HG03060 (cell line): ENCODE results near the gene IQSEC1.

ENCODE experiments used
- ATAC-seq: cut with Tn5 transposase; IDR thresholded peaks from one replicate; pipeline ENCODE4 v1.9.1; 2021; ENCODE audit warnings: low read depth, moderate number of reproducible peaks; ENCODE audit not compliant: unreplicated experiment

IQSEC1 gene

DNA sequence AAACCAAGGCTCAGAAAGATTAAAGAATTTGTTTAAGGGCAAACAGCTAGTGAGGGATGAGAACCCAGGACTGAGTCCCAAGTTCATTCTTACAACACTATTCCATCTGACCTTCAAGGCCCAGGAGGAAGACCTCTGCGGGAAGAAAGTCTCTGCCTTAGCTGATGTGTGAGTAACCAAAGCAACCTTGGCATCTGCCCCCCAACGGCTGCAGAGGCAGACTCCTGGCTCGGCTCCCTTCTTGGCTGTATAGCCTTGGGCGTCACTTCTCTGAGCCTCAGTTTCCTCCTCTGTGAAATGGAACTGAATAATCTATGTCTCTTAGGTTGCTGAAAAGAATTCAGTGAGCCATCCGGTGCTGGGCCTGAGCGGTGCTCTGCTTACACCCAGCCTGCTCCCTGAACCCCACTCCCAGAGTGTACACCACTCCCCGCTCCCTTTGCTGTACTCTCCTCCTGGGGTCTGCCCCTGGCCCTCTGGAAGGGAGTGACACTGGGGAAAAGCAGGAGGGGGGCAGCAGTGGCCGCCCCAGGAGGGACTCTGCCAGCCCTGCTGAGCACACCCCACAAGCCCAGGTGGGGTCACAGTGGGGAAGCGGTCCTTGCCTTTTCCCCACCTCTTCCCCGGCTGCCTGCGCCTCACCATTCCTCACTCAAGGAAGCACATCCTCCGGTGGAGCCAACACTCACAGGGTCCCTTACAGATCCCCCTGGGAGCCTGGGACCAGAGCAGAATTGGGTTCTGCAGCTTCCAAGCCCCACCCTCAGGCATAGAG lies 97.3 kb downstream of the IQSEC1 start:
- no peak for ATAC-seq

DNA sequence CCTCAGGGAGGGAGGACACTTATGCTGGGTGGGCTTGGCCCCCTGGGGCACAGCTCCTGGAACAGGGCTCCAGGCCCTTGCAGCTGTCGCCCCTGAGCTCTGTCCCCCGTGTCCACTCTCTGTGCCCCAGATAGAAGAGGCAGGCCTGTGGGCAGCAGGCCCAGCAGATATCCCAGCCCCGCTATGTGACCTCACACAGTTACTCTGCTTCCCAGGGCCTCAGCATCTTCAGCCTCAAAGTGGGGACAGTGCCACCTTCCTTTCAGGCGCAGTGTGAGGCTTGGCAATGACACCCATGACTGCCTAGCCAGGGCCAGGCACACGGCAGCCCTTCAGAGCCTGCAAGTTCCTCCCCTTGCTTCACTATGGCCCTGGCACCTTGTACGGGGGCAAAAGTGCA lies 98.4 kb downstream of the IQSEC1 start:
- ATAC-seq, result no peak

DNA sequence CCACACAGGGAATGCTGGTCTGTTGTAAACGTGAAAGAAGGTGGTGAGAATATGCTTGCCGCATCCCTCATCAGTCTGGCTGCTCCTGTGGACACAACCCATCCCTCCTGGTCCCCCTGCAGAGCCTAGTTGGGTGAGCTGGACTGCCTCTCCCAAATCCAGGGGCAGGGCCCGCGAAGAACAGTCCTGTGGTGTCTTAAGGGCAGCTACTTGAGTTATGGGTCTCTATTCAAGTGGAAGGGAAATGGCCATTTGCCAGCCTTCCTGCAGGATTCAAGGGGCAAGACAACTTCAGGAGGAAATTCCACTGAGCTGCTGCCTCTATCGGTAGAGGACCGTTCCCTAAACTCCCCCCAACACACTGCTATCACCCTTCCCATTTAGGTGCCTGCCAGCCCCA lies 98.9 kb downstream of the IQSEC1 start:
- ATAC-seq, result no peak

DNA sequence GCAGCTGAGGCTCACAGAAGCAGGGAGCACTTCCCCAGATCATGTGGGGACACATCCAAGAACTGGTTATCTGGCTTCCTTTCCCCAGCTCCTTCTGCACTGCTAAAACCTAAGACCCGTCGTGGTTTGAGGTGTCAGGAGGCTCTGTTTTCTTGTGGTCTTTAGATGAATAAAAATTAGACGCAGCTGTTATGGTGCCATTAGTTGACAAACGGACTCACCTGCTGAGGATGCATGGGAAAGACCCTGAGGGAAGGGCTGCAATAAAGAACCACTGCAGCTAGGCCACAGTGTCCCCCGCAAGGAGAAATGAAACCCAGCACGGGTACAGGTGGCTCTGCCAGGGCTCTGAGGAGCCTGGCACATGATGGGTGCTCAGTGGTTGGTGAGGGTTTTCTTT lies 99.4 kb downstream of the IQSEC1 start:
- ATAC-seq, result no peak

DNA sequence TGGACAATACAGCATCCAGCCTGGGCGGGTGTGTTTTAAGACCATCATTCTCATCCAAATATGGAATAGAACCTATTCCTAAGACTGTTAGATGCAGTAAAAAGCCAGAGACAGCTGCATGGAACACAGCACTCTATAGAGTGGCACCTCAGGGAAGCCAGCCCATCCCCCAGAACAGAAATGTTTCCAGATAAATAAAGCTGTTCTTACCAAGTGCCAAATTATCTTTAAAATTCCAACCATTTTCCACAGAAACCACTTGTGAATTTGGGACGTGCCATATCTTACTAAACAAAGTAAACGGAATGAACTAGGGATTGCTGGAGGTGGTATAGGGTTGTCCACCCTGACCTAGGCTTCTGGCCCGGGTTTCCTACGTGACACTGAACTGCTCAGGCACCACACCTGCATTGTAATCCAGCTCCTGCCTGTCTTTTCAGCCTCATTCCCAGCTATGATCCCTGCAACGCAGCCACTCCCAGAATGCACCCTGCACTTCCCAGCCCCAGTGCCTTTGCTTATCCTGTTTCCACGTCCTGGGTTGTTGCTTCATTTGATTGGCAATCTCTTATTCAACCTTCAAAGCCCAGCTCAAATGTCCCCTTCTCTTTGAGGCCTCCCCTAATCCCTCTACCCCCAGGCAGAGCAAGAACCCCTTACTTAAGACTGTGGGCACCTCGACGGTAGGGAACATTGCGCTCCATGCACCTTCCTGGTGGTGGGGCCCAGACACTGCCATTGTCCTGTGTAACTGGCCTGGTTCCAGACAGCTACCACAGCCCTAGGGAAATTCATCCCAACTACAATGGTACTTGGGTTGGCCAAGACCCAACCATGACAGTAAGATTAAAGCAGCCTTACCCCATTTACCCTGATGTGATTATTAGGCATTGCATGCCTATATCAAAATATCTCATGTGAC lies 100.2 kb downstream of the IQSEC1 start:
- no peak for ATAC-seq

DNA sequence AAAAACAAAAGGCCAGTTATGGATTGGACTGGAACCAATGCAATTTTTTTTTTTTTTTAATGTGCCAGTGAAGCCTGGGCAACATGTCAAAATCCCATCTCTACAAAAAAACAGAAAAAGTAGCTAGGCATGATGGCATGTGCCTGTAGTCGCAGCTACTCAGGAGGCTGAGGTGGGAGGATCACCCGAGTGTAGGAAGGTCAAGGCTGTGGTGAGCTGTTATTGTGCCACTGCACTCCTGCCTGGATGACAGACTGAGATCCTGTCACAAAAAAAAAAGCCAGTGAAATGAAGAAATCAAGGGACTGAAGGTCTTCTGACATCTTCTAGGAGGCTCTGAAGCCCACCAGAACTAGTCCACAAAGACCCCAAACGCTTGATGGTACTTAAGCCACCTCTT lies 101.2 kb downstream of the IQSEC1 start:
- no peak for ATAC-seq

DNA sequence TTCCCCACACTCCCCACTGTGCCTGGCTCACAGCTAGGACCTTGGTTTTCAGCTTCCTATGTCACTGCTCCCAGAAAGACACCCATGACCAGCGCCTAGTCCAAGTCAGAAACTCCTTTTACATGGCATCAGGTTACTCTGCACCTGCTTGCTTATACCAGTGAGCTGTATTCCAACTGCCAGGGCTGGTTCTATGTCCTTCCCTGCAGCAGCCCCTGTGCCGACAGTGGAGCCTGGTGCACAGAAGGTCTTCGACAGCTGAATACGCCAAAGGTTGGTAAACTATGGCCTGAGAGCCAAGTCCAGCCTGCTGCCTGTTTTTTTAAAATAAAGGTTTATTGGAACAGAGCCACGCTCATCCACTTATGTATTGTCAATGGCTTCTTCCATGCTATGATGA lies 102.5 kb downstream of the IQSEC1 start:
- ATAC-seq, result no peak

DNA sequence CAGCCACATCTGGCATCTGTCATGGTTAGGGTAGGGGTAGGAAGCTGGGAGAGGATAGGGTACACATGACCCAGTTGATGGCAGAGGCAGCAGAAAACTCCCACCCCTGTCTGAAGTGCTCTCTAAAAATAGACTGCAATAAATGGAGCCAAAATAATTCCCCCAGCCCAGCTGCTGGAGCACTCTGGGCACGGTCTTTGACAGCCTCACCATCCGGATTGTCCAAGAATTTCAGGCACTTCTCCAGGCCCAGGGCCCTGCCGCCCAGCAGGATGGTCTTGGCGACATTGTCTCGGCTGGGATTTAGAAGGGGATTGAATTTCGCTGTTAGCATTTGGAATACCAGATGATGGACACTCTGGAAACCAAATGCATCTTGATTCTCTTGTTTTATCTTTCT lies 103.7 kb downstream of the IQSEC1 start:
- no peak for ATAC-seq

DNA sequence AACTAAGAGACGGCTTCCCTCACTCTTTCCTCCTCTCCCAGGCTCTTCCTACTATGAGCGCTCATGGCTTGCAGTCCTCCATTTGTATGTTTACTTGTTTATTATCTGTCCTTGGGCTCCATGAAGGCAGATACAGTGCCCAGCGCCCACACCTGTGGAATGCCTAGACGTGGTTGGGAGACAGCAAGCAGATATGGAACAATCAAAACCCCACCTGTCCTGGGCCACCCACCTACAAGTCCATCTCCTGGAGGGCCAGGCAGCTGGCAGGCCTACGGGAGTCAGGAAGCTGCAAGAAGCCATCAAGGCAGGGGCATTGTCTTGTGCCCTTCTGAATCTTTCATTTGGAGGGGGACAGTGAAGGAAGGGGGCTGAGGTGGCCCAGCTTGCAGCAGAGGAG lies 104.7 kb downstream of the IQSEC1 start:
- no peak for ATAC-seq

DNA sequence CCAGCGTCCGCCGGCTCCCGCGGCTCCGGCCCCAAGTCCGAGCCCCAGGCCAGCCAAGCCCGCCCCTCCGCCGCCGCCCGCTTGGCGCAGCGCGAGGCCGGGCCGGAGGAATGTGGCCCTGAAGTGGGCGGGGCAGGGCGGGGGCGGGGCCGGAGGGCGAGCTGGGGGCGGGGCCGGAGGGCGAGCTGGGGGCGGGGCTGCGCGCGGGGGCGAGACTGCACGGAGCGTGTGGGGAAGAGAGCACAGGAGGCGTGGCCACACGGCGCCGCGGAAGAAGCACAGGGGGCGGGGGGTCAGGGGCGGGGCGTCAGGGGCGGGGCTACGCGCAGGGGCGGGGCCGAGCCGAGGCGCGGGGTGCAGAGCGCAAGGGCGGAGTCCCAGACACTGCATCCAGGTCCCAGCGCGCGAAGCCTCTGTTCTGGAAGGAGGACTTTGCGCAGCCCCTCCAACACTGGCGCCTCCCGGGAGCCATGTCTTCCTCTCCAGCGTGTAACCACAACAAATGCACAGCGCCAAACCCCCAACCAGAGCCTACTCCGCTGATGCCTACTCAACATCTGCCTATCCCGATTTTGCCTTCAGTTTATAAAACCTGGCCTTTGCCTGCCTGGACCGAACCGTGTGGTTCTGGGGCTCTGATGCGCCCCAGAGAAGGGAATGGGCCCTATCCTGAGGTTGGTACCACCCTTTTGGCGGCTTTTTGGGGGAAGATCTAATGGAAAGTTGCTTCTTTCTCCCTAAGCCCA lies 105.5 kb downstream of the IQSEC1 start:
- ATAC-seq, result peak; percentile 49

DNA sequence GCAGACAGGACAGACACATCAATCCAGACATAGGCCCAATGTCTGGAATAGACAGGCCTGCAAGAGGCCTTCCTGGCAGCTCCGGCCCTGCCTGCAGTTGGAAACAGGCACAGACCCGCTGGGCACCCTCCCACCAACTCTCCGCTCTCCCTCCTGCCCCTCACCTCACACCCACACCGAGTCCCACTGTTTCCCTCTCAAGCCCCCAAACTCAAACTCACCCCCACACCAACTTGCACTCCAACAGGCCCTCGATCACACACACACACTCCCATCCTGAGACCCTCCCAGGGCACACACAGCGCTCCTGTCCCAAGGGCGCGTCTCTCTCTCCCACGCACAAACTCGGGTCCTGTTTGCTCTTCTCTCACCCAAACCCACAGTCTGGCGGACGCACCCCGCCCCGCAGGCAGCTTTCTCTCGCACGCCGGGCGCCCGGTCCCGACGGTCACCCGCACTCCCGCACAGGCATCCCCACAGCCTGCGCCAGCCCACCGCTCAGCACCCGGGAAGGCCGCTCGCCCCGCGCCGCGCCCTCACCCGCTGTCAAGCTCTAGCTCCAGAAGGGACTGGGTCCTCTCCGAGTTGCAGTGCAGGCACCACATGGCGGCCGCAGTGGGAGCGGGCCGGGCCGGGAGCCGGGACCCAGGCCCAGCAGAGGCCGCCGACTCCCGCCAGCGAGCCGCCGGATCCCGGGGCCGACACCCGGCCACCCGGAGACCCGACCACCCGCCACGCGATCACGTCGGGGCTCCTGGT lies 106.2 kb downstream of the IQSEC1 start:
- no peak for ATAC-seq

DNA sequence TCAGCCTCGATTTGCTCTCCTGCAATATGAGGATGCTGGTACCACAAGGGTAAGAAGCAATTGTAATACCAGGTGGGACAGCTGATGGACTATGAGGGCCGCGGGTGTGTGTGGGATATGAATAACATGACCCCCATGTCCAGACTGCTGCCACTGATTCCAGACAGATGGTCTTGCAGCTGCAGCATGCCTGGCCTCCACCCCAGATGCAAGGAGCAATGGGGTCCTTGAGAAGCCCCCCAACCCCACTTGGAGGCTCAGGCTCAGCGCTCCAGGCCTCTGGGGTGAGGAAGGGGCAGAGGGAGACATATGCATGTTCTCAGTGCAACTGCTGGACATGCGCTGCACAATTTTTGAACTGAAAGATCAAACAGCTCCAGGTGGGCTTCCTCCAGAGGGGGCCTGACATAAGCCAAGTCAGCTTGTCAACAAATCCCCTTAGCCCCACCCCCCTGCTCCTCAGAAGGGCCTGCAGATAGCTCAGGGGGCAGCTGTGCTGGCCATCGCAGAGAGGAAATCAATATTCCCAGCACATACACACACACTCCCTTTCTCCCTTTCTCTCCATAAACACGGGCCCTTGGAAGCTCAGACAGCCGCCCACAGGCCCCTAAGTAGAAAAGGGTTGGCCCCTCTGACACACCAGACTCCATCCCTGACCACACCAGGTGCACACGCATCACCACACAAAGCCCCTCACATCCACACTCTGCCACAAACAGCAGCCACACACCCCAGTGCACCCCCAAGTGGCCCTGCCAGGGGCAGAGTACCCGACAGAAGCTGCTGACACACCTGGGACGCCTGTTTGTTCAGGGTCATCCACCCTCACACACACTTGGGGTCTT lies 107.0 kb downstream of the IQSEC1 start:
- ATAC-seq, result no peak

DNA sequence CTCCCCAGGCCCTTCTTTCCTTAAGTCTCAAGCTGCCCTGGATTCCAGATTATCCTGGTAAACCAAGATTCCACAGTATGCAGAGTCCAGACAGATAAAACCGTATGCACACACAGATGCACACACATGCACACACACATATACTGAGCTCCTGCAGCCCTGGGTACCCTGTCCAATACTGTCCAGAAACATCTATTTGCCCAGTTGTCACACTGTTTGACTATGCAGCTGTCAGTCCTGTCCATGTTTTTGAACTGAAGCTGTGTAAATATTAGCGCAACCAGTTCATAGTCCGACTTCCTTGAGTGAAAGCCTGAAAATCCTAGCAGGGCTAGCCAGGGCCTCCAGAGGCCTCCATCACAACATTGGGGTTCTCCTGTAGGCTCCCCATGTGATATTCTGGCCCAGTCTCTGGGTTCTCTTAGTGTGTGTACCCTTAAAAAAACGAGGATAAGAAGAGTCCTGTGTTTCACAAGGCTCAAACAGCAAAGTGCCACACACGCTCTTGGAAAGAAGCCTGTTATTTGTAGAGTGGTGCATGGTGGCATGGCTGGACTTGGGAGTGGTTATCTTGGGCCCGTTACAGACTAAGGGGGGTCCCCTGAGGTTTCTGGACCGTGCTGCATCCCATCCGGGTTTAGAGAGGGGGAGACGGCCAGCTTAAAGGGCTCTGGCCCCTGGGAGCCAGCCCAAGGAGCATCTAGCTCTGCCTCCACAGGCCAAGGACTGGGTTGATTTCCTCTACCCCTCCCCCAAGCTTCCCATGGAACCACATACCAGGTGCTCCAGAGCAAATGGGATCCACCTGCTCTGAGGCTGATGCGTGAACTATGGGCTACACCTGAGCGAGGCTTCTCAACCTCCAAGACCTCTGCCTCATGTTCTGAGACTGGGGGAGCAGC lies 108.3 kb downstream of the IQSEC1 start:
- no peak for ATAC-seq

DNA sequence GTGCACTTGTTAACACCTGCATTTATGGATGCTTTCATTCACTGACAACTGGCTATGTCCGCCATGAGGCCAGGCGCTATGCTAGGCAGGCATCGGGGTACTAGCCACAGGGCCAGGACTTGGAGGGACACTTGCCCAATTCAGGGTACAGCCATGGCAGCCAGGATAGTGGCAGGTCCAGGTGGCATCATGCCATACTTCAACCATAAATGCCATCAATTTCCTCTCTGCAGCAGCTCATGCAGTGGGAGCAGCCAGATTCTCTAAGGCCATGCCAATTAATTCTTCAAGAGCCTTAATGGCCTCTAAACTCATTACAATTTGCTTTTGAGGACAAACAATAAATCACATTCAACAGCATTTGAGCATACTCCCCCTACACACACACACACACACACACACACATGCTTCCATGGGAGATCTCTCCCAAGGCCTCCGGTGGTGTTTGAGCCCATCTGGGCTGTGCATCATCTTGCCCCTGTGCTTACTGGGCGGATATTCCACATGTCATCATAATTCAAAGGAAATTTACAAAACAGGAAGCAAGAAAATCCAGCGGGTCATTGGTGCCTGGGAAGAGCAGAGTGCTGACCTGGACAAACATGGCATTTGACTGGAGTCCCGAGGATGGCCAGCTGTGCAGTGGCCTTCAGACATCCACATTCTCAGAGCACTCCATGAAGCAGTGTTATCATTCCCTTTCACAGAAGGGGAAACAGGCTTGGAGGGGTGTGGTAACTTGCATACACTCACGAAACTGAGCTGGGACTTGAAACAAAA lies 109.1 kb downstream of the IQSEC1 start:
- no peak for ATAC-seq

DNA sequence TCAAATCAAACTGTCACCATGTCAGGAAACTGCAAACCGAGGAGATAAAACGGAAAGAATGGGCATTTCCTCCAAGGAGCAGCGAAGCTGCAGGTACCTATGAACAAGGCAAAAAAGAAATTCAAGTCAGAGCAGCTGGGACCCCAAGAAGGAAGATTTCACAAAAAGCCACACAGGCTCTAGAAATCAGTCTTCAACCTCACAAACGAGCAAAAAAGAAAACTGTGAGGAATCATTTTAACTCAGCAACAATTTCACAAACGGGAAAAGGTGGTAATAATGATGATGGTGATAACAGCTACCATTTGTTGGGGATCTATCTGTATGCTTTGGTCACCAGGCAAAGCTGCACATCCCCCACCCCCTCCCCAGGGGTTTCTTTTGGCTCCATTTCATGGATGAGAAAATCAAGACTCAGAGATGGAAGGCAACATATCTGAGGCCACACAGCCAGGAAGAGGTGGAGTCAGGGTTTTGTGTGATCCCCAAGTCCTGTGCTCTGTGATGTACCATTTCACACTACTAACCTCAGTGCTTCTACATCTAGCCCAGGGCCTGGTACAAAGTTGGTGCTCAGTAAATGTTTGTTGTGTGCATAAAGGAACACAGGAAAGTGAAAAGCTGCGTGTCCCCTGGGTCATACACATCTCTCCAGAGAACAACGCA lies 109.9 kb downstream of the IQSEC1 start:
- ATAC-seq, result no peak

DNA sequence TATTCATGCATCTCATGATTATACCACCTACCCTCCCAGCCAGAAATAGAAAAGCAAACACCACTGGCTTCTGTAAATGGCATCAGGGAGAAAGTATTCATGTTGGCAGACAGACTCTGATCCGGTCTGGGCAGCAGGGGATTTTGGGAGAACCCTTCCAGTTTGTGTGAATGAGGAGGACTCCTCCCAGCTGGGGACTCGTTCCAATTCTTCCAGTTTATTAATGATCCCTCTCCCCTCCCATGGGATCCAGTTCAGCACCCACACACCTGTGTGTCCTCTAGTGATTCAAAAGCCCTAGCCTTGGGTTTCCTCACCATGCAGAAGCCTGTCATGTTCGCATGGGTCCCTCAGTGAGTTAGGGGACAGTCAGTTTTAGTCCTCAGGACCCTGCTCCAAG lies 110.9 kb downstream of the IQSEC1 start:
- no peak for ATAC-seq

DNA sequence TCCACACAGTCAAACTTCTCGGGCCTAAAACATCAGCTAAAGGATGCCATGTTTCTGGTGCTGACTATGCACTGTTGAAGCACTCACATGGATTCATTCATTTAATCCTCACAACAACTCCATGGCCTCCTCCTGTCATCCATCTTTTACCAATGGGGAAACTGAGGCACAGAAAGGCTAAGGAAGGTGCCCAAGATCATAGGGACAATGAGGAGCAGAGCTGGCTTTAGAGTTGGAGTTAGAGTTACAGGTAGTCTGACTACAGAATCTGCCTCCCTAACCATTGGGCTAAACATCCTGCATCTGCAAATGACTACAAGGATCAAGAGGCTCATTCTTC lies 111.6 kb downstream of the IQSEC1 start:
- no peak for ATAC-seq
